Hindlimb muscle (tissue), 1 donor: ENCODE results near the gene LTBP4. TPM values are rescaled to one million over a fixed set of nuclear protein-coding genes. Genes with fewer than 3 reads are reported as not detected.
"Not testable (repeated sequence)": the region's sequence is repeated elsewhere in the genome, so short reads cannot be mapped to it uniquely, and the experiment has no call there.

Experiments used
- DNase-seq: peaks from one replicate; pipeline ENCODE4 v3.0.0-alpha.2; 2013
- polyA plus RNA-seq: library from polyadenylated mRNA; unstranded; fragments of 120-200 nt; gene quantifications from one replicate; pipeline ENCODE4 v1.2.1, GENCODE V29; 2013; ENCODE audit not compliant: insufficient read length

LTBP4 gene
- polyA plus RNA-seq, 1 donor, result 297 TPM

- DNase-seq, result no peak
These were observed 11.9 kb downstream of the LTBP4 start for GRCh38 chr19:40612831-40613689.

- DNase-seq, result peak; percentile 84
These were observed 12.8 kb downstream of the LTBP4 start for GRCh38 chr19:40613690-40614621.

- peak; percentile 81 for DNase-seq
These were observed 13.6 kb downstream of the LTBP4 start for GRCh38 chr19:40614622-40615411.

GRCh38 chr19:40616178-40616577 lies 15.0 kb downstream of the LTBP4 start:
- no peak for DNase-seq

- no peak for DNase-seq
These were observed 15.8 kb downstream of the LTBP4 start for GRCh38 chr19:40616941-40617340.

- DNase-seq, result no peak
These were observed 16.8 kb downstream of the LTBP4 start for GRCh38 chr19:40617961-40618360.

- no peak for DNase-seq
These were observed 18.4 kb downstream of the LTBP4 start for GRCh38 chr19:40619333-40620160.

GRCh38 chr19:40620161-40620485 lies 19.0 kb downstream of the LTBP4 start:
- DNase-seq, result no peak

GRCh38 chr19:40621283-40621682 lies 20.1 kb downstream of the LTBP4 start:
- no peak for DNase-seq

GRCh38 chr19:40621966-40622772 lies 21.0 kb downstream of the LTBP4 start:
- DNase-seq, result no peak

- DNase-seq, result no peak
These were observed 21.6 kb downstream of the LTBP4 start for GRCh38 chr19:40622773-40623075.

- no peak for DNase-seq
These were observed 22.5 kb downstream of the LTBP4 start for GRCh38 chr19:40623403-40624251.

GRCh38 chr19:40624369-40625153 lies 23.4 kb downstream of the LTBP4 start:
- not testable (repeated sequence) for DNase-seq

- DNase-seq, result no peak
These were observed 24.4 kb downstream of the LTBP4 start for GRCh38 chr19:40625406-40626120.

- no peak for DNase-seq
These were observed 25.7 kb downstream of the LTBP4 start for GRCh38 chr19:40626918-40627317.

- DNase-seq, result no peak
These were observed 26.5 kb downstream of the LTBP4 start for GRCh38 chr19:40627486-40628279.

GRCh38 chr19:40629346-40629745 lies 28.2 kb downstream of the LTBP4 start:
- no peak for DNase-seq
